Measurements from ENCODE around the gene HCRTR1.

HCRTR1 gene

DNA sequence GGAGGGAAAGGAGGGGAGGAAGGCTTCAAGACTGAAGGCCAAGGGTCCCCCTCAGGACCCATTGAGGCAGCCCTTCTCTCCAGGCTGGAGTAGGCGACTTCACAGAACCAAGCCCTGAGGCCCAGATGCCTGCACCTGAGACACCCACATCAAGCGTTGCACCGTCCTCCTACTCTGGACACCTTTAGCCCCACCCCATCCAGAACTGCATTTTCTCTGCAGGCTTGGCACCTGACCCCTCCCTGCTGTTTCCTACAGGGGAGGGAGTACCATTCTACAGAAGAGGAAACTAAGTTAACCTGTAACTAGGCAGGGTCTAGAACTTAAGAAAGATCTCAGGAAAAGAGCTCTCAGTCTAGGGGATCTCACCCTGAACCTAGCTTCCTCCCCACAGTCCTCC, 15.2 kb downstream of the HCRTR1 start:
- peaks cover 19% of the 10 kb centered on the region for H3K79me2 ChIP-seq (ENCODE audit: control insufficient read depth, insufficient read depth, low read length, unreplicated experiment)
- H3K4me1 ChIP-seq (ENCODE audit: control insufficient read depth, insufficient read depth, low read length, unreplicated experiment), result peaks cover 1% of the 10 kb centered on the region
- peaks cover 13% of the 10 kb centered on the region; the same call in 1 of the 2 replicates for H3K36me3 ChIP-seq (ENCODE audit: insufficient read depth, low read length)
- no peaks in the 10 kb centered on the region for H3K27me3 ChIP-seq (ENCODE audit: insufficient read depth, low read length)
- H3K27ac ChIP-seq (ENCODE audit: low read depth, low read length), result no peak overlapping the region
- no peak overlapping the region for H2AFZ ChIP-seq (ENCODE audit: low read length, unreplicated experiment)
- no peak overlapping the region for H3K4me3 ChIP-seq (ENCODE audit: low read depth, low read length)

DNA sequence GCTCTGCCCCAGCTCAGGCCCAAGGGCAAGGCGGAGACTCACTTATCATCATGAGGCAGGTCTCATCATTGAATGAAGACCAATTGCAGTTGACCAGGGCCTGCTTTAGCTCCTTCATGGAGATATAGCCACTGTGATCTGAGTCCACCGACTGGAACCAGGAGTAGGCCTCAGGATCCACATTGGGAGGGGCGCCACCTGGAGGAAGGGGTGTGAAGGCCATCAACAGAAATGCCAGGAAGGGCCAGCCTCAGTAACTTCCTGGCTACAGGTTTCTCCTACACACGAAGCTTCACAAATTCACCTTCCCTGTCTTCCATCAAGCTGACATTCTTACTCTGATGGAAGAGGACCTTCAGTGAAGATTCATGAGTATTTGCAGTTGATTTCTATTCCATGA, 15.6 kb downstream of the HCRTR1 start:
- Histone ChIP-seq H3K4me3 (ENCODE audit: low read depth, low read length) (no peak overlapping the region), H2AFZ (ENCODE audit: low read length, unreplicated experiment) (no peak overlapping the region), H3K36me3 (ENCODE audit: insufficient read depth, low read length) (peaks cover 13% of the 10 kb centered on the region; the same call in 1 of the 2 replicates), H3K4me1 (ENCODE audit: control insufficient read depth, insufficient read depth, low read length, unreplicated experiment) (no peaks in the 10 kb centered on the region), H3K27ac (ENCODE audit: low read depth, low read length) (no peak overlapping the region), H3K27me3 (ENCODE audit: insufficient read depth, low read length) (no peaks in the 10 kb centered on the region), H3K79me2 (ENCODE audit: control insufficient read depth, insufficient read depth, low read length, unreplicated experiment) (peaks cover 23% of the 10 kb centered on the region)

- Histone ChIP-seq H3K27me3 (ENCODE audit: insufficient read depth, low read length) (no peaks in the 10 kb centered on the region), H2AFZ (ENCODE audit: low read length, unreplicated experiment) (no peak overlapping the region), H3K36me3 (ENCODE audit: insufficient read depth, low read length) (no peaks in the 10 kb centered on the region), H3K79me2 (ENCODE audit: control insufficient read depth, insufficient read depth, low read length, unreplicated experiment) (peaks cover 52% of the 10 kb centered on the region), H3K27ac (ENCODE audit: low read depth, low read length) (no peak overlapping the region), H3K4me1 (ENCODE audit: control insufficient read depth, insufficient read depth, low read length, unreplicated experiment) (peaks cover 15% of the 10 kb centered on the region), H3K4me3 (ENCODE audit: low read depth, low read length) (no peak overlapping the region)
Observed at GRCh38 chr1:31637915-31638673, 20.6 kb downstream of the HCRTR1 start.

- H3K36me3 ChIP-seq (ENCODE audit: insufficient read depth, low read length), result no peaks in the 10 kb centered on the region
- peak overlapping the region; percentile 17; the same call in 1 of the 2 replicates for H3K27ac ChIP-seq (ENCODE audit: low read depth, low read length)
- peaks cover 24% of the 10 kb centered on the region for H3K4me1 ChIP-seq (ENCODE audit: control insufficient read depth, insufficient read depth, low read length, unreplicated experiment)
- H3K79me2 ChIP-seq (ENCODE audit: control insufficient read depth, insufficient read depth, low read length, unreplicated experiment), result peaks cover 64% of the 10 kb centered on the region
- no peaks in the 10 kb centered on the region for H3K27me3 ChIP-seq (ENCODE audit: insufficient read depth, low read length)
- no peak overlapping the region for H2AFZ ChIP-seq (ENCODE audit: low read length, unreplicated experiment)
- H3K4me3 ChIP-seq (ENCODE audit: low read depth, low read length), result no peak overlapping the region
Observed at GRCh38 chr1:31639543-31639942, 22.1 kb downstream of the HCRTR1 start.

DNA sequence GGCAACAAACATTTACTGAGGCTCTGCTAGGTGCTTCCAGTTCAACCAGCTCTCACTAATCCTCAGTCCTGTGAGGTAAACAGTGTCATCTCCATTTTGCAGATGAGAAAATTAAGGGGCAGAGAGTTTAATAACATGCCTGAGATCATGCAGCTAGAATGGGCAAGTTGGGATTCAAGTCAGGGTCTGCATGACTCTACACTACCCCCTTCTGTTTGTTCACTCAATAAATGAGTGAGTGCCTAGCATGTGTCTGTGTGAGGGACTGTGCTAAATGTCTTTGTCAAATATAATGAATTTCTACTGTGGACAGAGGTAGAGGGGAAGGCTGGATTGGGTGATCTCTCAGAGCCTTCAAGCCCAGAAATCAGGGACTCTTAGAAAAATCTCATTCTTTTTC, 22.7 kb downstream of the HCRTR1 start:
- Histone ChIP-seq H3K36me3 (ENCODE audit: insufficient read depth, low read length) (no peaks in the 10 kb centered on the region), H3K79me2 (ENCODE audit: control insufficient read depth, insufficient read depth, low read length, unreplicated experiment) (peaks cover 64% of the 10 kb centered on the region), H2AFZ (ENCODE audit: low read length, unreplicated experiment) (no peak overlapping the region), H3K4me3 (ENCODE audit: low read depth, low read length) (no peak overlapping the region), H3K27me3 (ENCODE audit: insufficient read depth, low read length) (no peaks in the 10 kb centered on the region), H3K4me1 (ENCODE audit: control insufficient read depth, insufficient read depth, low read length, unreplicated experiment) (peaks cover 24% of the 10 kb centered on the region), H3K27ac (ENCODE audit: low read depth, low read length) (peak overlapping the region; percentile 17; the same call in 1 of the 2 replicates)

DNA sequence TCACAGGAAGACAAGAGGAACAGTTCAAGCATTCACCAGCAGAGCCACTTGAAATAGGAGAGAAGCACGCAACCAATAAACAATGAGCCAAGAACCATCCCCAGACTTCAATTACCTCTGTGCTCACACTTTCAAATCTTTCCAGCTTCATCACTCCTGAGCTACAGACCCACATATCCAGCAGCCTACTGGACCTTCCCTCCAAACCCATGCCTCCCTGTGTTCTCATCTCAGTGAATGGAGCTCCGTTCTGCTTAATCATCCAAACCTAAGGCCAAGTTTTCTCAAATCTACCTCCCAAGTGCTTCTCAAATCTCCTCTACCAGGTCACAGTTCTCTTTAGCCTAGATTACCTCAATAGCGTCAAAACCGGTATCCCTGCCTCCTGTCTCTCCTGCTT, 23.5 kb downstream of the HCRTR1 start:
- Histone ChIP-seq H3K4me3 (ENCODE audit: low read depth, low read length) (no peak overlapping the region), H3K4me1 (ENCODE audit: control insufficient read depth, insufficient read depth, low read length, unreplicated experiment) (peaks cover 28% of the 10 kb centered on the region), H3K36me3 (ENCODE audit: insufficient read depth, low read length) (no peaks in the 10 kb centered on the region), H3K27ac (ENCODE audit: low read depth, low read length) (no peak overlapping the region), H3K79me2 (ENCODE audit: control insufficient read depth, insufficient read depth, low read length, unreplicated experiment) (peaks cover 57% of the 10 kb centered on the region), H3K27me3 (ENCODE audit: insufficient read depth, low read length) (no peaks in the 10 kb centered on the region), H2AFZ (ENCODE audit: low read length, unreplicated experiment) (no peak overlapping the region)

- no peak overlapping the region for H2AFZ ChIP-seq (ENCODE audit: low read length, unreplicated experiment)
- no peaks in the 10 kb centered on the region for H3K36me3 ChIP-seq (ENCODE audit: insufficient read depth, low read length)
- H3K27ac ChIP-seq (ENCODE audit: low read depth, low read length), result no peak overlapping the region
- H3K4me1 ChIP-seq (ENCODE audit: control insufficient read depth, insufficient read depth, low read length, unreplicated experiment), result peaks cover 29% of the 10 kb centered on the region
- no peaks in the 10 kb centered on the region for H3K27me3 ChIP-seq (ENCODE audit: insufficient read depth, low read length)
- no peak overlapping the region for H3K4me3 ChIP-seq (ENCODE audit: low read depth, low read length)
- peaks cover 46% of the 10 kb centered on the region for H3K79me2 ChIP-seq (ENCODE audit: control insufficient read depth, insufficient read depth, low read length, unreplicated experiment)
Observed at GRCh38 chr1:31642366-31642765, 24.9 kb downstream of the HCRTR1 start.

GRCh38 chr1:31642897-31643296, 25.4 kb downstream of the HCRTR1 start:
- Histone ChIP-seq H3K4me3 (ENCODE audit: low read depth, low read length) (no peak overlapping the region), H2AFZ (ENCODE audit: low read length, unreplicated experiment) (no peak overlapping the region), H3K36me3 (ENCODE audit: insufficient read depth, low read length) (no peaks in the 10 kb centered on the region), H3K27ac (ENCODE audit: low read depth, low read length) (no peak overlapping the region), H3K79me2 (ENCODE audit: control insufficient read depth, insufficient read depth, low read length, unreplicated experiment) (peaks cover 43% of the 10 kb centered on the region), H3K27me3 (ENCODE audit: insufficient read depth, low read length) (no peaks in the 10 kb centered on the region), H3K4me1 (ENCODE audit: control insufficient read depth, insufficient read depth, low read length, unreplicated experiment) (peaks cover 29% of the 10 kb centered on the region)

GRCh38 chr1:31643976-31644559, 26.6 kb downstream of the HCRTR1 start:
- peaks cover 32% of the 10 kb centered on the region for H3K79me2 ChIP-seq (ENCODE audit: control insufficient read depth, insufficient read depth, low read length, unreplicated experiment)
- peak overlapping the region; percentile 96 for H3K27ac ChIP-seq (ENCODE audit: low read depth, low read length)
- peaks cover 24% of the 10 kb centered on the region for H3K4me1 ChIP-seq (ENCODE audit: control insufficient read depth, insufficient read depth, low read length, unreplicated experiment)
- H3K4me3 ChIP-seq (ENCODE audit: low read depth, low read length), result peak overlapping the region; percentile 97
- H3K36me3 ChIP-seq (ENCODE audit: insufficient read depth, low read length), result no peaks in the 10 kb centered on the region
- no peaks in the 10 kb centered on the region for H3K27me3 ChIP-seq (ENCODE audit: insufficient read depth, low read length)
- peak overlapping the region; percentile 70 for H2AFZ ChIP-seq (ENCODE audit: low read length, unreplicated experiment)

- peak within 1 kb of the TSS; percentile 70 for H2AFZ ChIP-seq (ENCODE audit: low read length, unreplicated experiment)
- no peaks in the 10 kb centered on the region for H3K27me3 ChIP-seq (ENCODE audit: insufficient read depth, low read length)
- H3K36me3 ChIP-seq (ENCODE audit: insufficient read depth, low read length), result no peaks in the 10 kb centered on the region
- H3K4me1 ChIP-seq (ENCODE audit: control insufficient read depth, insufficient read depth, low read length, unreplicated experiment), result peaks cover 18% of the 10 kb centered on the region
- peak within 1 kb of the TSS; percentile 96 for H3K27ac ChIP-seq (ENCODE audit: low read depth, low read length)
- H3K4me3 ChIP-seq (ENCODE audit: low read depth, low read length), result peak within 1 kb of the TSS; percentile 97
- peaks cover 28% of the 10 kb centered on the region for H3K79me2 ChIP-seq (ENCODE audit: control insufficient read depth, insufficient read depth, low read length, unreplicated experiment)
Observed at GRCh38 chr1:31644560-31645273, 27.2 kb downstream of the HCRTR1 start, which contains the start of gene PEF1. Gene PEF1 (minus strand): TSS chr1:31644876. CDS start chr1:31644864, 12 bp downstream.

All from ACC112 (cell line).